Right forelimb (tissue), 1 donor: ENCODE measurements around the gene FUT8.
"Not testable (repeated sequence)": the region's sequence is repeated elsewhere in the genome, so short reads cannot be mapped to it uniquely, and the experiment has no call there.

Experiments used
- DNase-seq: peaks from one replicate; pipeline ENCODE4 v3.0.0-alpha.2; 2018

FUT8 gene

DNA sequence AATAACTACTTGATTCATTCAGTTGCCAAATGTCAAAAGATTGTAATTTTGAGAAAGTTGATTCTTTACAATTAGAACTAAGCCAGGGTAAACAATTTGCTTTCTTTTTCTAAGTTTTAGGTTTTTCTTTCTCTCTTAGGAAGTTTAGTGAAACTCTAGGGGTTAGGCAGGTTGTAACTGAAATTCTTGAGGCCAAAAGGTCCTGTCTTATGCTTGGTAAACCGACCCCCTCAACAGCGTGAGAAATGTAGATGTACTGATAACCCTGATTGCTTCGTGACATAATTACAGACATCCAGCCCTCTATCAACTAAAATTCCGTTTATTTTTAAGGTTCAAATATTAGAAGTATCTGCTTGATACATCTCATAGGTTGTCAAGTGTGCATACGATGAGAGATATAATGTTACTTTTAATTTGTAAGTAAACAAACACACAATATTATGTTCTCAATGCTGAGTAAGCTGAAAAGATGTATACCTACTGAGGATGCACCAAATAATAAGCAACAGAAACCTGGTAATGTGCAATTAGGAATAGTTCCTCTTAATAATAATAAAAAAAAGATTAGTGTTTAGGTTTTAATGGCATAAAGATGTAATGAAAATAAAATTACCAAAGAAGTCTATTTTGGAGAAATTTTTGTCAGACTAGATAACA lies 7.2 kb downstream of the FUT8 start:
- DNase-seq = no peak

DNA sequence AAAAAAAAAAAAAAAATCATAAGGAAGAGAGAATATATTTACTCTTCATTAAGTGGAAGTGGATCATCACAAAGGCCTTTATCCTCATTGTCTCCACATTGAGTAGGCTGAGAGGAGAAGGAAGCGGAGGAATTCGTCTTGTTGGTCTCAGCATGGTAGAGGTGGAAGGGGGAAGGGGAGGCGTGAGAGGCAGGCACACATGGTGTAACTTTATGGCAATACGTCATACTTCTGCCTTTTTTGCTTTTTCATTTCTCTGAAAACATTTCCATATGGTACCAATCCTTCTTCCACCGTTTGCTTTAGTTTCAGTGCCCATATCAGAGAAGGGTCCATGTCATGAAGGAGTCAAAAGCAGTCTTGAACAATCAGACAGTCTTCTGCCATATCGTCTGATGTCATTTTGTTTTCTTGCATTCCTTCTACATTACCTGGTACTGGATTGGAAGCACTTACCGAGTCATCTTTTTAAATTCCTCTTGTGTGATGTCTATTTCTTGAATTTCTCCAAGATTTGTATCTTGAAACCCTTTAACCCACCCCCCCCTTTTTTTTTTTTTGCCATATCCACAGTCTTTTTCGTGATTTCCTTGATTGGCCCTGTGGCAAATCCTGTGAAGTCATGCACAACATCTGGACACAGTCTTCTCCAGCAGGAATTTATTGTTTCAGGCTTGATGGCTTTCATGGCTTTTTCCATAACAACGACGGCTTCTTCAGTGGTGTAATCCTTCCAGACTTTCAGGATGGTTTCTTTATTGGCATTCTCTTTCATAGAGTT lies 8.9 kb downstream of the FUT8 start:
- DNase-seq = no peak

DNA sequence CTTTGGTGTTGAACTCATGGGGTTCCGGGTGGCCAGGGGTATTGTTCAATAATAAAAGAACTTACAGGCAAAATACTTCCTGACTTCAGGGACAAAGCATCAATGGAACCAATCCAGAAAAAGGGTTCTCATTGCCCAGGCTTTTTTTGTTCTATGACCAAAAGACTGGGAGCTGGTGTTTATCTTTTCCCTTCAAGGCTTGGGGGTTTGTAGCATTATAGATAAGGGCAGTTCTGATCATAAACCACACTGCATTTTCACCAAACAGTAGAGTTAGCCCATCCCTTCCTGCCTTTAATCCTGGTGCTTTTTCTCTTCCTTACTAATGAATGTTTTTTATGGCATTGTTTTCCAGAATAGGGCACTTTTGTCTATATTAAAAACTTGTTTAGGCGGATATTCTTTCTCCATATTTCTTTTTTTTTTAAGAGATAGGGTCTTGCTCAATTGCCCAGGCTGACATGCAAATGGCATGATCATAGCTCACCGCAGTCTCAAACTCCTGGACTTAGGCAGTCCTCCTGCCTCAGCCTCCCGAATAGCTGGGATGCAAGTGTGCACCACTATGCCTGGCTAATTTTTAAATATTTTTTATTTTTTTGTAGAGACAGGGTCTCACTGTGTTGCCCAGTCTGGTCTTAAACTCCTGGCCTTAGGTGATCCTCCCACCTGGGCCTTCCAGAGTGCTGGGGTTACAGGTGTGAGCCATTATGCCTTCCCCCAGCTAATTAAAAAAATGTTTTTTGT lies 9.7 kb downstream of the FUT8 start:
- DNase-seq = no peak

DNA sequence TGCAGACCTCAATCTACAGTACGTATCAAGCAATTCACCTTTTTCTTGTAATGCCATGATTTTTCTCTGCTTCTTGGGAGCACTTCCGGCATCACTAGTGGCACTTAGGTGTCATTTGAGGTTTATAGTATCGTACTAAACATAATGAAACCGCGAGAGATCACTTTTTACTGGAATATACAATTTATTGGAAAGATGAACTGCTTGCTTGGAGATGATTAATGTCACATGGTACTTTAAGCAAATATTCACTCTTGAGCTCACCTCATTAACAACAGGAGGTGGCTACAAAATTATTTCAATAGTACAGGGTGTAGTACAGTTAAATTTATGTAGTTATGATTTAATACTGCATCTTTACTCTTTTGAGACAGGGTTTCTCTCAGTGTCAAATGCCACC lies 11.5 kb downstream of the FUT8 start:
- no peak for DNase-seq

DNA sequence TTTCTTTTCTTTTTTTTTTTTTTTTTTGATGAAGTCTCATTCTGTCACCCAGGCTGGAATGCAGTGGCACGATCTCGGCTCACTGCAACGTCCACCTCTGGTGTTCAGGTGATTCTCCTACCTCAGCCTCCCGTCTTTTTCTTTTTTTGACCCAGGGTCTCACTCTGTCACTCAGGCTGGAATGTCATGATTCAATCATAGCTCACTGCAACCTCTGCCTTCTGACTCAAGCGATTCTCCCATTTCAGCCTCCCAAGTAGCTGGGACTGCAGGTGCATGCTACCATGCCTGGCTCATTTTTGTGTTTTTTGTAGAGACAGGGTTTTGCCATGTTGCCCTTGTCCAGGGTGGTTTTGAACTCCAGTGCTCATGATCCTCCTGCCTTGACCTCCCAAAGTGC lies 12.0 kb downstream of the FUT8 start:
- no peak for DNase-seq

DNA sequence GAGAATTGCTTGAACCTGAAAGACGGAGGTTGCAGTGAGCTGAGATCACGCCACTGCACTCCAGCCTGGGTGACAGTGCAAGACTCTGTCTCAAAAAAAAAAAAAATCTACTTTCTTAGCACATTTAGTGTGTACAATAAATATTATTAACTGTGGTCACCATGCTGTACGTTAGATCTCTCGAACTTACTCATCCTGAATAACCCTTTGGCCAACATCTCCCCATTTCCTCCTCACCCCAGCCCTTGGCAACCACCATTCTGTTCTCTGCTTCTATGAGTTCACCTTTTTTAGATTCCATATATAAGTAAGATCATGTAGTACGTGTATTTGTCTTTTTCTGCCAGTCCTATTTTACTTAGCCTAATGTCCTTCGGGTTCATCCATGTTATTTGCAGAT lies 13.4 kb downstream of the FUT8 start:
- no peak for DNase-seq

DNA sequence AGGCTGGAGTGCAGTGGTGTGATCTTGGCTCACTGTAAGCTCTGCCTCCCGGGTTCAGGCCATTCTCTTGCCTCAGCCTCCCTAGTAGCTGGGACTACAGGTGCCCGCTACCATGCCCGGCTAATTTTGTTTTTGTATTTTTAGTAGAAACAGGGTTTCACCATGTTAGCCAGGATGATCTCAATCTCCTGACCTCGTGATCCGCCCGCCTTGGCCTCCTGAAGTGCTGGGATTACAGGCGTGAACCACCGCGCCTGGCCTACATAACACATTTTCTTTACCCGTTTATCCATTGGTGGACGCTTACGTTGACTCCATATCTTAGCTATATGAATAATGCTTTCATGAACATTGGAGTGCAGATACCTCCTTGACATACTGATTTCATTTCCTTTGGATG lies 14.4 kb downstream of the FUT8 start:
- not testable (repeated sequence) for DNase-seq

DNA sequence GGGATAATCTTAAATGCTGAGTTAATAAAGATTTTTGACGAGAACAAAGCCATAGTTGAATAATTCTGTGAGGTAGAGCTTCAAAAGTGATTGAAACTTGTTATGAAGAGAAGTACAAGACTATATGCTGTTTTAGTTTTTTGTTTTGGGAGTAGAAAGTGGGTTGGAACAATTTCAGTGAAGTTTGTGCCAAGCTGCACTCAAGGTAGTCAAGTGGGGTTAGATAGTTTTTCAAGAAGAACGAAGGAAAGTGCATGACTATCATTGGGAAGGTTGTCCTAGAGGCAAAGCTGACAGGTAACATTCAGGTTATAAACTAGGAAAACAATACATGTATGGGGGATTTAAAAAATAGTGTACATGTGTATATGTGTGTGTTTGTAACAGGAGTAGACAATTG lies 16.2 kb downstream of the FUT8 start:
- DNase-seq = no peak

DNA sequence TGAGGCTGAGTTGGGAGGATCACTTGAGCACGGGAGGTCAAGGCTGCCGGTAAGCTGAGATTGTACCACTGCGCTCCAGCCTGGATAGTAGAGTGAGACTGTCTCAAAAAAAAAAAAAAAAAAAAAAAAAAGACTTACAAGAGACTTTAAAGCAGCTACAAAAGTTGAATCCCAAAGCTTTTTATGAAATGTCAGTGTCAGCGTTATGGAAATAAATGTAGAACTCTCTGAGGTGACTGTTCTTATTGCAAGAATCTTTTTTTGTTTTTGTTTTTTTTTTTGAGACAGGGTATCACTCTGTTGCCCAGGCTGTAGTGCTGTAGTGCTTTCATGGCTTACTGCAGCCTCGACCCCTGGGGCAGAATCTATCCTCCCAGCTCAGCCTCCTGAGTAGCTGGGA lies 17.2 kb downstream of the FUT8 start:
- DNase-seq = no peak

DNA sequence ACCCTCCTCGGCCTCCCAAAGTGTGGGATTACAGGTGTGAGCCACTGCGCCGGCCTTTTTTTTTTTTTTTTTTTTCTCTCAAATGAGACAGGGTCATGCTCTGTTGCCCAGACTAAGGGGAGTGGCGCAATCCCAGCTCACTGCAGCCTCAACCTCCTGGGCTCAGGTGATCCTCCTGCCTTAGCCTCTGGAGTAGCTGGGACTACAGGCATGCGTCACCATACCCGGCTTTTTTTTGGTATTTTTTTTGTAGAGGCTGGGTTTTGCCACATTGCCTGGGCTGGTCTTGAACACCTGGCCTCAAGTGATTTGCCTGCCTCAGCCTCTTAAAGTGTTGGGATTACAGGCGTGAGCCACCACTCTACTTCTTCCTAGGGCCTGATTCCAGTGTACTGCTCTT lies 18.7 kb downstream of the FUT8 start:
- no peak for DNase-seq

DNA sequence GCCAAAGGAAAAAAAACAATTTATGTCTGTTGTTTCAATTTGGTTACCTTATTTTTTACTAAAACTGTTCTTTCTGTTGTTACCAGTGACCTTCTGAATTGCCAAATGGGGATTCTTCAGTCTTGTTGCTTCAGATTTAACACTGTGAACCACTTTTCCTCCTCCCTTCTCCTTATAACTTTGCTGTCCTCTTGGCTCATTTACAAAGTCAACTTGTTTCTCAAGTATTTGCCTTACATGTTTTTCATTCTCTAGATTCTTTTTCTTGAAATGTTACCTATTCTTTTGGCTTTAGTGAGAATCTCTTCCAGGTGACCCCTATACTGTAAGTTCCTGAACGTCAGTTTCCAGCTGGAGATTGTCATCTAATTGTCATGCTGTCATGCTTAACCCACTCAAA lies 19.4 kb downstream of the FUT8 start:
- no peak for DNase-seq

DNA sequence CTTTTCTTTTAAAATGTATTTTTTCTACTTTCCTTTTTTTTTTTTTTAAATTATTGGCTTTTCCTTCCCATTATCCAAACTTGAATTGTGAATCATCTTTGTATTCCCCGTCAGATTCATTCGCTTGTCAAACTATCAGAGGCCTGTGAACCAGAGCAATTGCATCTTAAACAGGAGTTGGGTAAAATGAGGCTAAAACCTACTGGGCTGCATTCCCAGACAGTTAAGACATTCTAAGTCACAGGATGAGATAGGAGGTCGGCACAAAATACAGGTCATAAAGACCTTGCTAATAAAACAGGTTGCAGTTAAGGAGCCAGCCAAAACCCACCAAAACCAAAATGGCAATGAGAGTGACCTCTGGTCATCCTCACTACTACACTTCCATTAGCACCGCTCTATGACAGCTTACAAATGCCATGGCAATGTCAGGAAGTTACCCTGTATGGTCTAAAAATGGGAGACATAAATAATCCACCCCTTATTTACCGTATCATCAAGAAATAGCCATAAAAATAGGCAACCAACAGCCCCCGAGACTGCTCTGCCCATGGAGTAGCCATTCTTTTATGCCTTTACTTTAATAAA lies 19.9 kb downstream of the FUT8 start:
- no peak for DNase-seq

DNA sequence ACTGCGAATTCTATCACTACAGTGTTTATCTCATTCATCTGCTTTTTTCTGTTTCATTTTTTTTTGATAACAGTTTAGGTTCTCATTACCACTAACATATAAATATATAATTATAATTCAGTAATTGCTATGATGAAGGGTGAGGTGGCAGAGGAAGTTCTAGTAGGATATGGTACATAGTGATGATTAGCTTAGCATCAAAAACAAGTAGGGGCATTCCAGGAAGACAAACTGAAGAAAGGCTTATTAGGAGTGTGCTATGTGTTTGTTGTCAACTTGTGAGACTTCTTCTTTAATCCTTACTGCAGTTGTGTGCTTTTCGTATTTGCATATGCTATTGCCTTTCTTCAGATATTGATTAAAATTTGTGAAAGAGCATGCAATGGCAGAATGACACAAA lies 20.6 kb downstream of the FUT8 start:
- no peak for DNase-seq

DNA sequence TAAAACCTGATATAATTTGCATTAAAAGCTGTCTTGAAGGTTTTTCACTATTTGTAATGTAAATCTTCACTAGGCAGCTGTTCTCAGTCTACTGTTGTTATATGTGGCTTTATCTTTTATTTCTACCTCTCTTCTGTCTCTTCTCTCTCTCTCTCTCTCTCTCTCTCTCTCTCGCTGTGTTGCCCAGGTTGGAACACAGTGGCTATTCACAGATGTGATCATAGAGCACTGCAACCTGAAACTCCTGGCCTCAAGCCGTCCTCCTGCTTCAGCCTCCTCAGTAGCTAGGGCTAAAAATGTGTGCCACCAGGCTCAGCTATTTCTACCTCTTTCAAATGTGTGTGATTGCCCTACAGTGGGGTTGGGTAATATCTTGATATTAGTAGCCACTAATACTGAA lies 21.1 kb downstream of the FUT8 start:
- DNase-seq = no peak

DNA sequence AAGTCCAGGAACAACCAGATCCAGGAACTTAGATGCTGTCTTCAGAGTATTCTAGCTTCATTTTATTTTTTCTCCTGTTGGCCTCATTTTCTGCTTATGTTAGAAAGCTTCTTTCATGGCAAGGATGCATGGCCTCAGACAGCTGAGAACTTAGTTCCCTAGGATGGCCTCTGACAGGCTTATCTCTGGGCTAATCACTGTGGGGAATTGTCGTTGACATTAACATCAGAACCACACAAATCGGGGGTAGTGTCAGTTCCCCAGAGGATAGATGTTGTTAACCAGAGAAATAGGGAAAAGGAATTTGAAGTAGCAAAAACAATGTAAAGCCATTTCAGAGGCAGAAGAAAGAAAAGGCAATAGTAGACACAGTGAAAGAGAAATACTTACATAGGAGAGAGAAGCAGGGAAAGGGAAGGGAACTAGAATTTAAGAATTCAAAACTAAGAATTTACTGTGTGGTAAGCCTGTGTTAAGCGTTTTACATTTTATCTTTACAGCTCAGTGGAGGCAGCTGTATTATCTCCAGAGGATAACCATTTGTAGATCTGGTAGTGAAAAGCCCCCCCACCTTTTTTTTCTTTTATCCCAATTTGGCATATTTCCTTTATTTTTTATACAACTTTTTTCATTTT lies 21.8 kb downstream of the FUT8 start:
- no peak for DNase-seq

DNA sequence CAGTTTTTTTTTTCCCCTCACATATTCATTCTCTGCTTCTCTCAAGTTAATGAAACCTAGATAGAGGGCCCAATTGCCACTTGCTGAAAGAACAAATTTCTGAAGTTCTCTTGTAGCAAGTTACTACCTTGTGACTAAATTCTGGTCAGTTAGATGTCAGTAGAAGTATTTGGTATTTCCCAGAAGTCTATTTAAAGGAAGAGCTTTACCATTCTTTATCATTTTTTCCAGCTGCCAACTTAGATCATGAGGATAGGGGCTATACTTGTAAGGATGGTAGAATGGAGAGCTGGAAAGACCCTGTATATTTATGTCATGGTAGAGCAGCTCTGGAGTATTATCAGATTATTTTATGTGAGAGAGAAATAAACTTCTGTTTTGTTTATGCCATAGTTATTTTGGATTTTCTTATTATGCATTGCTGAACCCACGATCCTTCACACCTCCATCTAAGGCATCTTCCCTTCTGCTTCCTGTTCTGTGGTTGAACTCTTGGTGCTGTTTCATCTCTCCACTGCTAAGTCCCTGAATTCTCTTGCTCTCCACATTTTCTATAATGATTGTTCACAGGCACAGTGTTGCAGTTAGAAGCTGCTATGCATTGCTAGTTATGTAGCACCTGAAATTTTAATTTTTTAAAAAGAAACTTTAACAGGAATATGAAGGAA lies 25.9 kb downstream of the FUT8 start:
- no peak for DNase-seq

DNA sequence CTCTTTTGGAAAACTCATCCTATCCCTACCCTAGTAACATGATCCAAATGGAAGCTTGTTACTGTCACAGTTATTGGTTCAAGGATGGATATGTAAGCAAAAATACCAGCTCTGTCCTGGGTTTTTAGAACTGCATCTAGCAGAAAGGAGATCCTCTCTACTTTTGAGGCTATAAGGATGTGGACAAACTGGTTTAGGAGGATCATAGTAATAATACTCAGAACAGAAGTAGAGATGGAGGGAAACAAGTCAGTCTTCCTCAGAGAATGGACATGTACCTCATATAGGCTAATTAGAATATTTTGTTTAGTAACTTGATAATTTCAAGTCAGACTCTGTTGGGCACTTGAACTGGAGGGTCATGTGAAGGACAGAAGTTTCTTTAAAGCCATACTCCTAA lies 26.6 kb downstream of the FUT8 start:
- no peak for DNase-seq

DNA sequence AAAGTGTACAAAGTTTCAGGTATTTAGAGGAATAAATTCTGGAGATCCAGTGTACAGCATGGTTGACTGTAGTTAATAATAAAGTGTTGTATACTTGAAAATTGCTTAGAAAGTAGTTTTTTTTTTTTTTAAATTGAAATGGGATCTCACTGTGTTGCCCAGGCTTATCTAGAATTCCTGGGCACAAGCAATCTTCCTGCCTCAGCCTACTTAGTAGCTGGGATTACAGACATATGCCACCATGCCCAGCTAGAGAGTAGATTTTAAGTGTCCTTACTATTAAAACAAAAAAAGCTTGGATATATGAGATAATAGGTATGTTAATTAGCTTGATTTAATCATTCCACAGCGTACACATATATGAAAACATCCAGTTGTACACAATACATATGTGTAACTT lies 27.7 kb downstream of the FUT8 start:
- DNase-seq = no peak

DNA sequence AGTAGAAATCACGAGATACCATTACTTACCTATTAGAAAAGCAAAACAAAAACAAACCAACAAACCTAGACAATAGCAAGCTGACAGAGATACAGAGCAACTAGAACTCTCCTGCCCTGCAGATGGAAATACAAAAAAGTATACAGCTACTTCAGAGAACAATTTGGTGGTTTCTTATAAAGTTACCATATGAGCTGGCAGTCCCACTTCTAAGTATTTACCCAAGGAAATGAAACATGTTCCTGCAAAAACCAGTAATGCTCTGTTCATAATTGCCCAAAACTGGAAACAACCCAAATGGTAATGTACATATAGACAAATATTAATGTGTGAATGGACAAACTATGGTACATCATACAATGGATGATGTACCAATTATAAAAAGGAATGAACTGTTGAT lies 31.7 kb downstream of the FUT8 start:
- DNase-seq = no peak

DNA sequence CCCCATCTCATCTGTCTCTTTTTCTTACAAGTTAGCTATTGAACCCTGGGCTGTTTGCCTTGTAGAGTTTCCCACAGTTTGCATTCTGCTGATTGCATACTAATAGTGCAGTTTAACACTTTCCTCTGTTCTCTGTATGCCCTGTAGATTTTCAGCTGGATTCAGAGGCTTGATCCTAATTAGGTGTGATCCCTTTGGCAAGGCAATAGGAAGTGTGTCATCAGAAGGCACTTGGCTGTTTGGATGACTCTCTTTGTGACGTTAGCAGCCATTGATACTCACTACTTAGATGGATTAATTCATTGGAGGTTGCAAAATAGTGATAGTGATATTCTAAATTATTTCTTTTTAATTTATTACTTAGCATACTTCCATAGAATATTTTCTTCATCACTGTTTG lies 33.6 kb downstream of the FUT8 start:
- DNase-seq = no peak

DNA sequence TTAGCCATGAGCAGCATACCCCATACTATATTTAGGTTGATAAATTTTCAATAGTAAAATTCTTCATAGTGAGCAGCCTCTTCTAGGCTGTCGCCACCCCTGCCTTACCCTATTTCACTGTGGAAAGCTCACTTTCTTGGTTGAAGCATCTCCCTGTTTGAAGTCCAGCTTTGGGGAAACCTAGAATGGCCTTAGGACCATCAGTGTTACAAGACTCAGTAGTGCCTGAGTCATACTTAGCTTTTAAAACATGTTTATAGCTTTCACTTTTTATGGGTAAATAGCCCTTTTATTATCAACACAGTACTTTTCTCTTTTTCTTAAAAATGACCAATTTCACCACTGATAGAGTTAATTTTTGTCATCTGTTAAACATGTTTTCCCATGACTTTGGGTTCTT lies 37.1 kb downstream of the FUT8 start:
- no peak for DNase-seq

DNA sequence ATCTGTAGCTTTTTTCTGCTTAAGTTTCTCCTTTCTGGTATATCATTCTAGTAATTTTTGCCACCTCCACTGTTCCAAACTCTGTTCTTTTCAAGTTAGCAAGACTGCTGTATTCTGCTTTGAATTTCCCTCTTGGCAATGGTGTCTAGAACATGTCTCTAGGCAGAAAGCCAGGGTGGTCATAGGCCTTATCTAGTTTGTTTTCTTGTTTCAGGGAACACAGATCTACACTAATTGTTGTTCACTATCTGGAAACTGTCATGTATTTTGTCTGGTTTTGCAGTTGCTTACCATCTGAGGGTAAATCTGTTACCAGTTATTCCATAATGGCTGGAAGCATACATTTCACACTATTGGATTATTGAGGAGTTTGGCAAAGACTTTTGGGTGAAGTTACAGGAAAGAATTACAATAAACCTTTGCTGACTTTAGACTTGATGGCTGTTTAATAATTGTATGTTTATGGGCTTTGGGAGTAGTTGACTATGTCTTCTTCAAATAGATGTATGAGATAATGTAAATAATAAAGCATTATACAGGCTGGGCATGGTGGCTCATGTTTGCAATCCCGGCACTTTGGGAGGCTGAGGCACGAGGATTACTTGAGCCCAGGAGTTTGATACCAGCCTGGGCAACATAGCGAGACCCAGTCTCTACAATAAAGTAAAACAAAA lies 41.4 kb downstream of the FUT8 start:
- DNase-seq = no peak
